ENCODE measurements around the gene PRF1. TPM values are rescaled to one million over a fixed set of nuclear protein-coding genes. Genes with fewer than 3 reads are reported as not detected.
"Not testable (repeated sequence)": the region's sequence is repeated elsewhere in the genome, so short reads cannot be mapped to it uniquely, and the experiment has no call there.

PRF1 gene
- total and polyA plus RNA-seq, 10 donors: 6.6 to 79.6 (median 54.6) TPM

GRCh38 chr10:70584366-70584765, 18.2 kb downstream of the PRF1 start:
- Histone ChIP-seq H3K9me3 (no peaks in the 10 kb centered on the region), H3K4me1 (peaks cover 0 to 22% (median 12%) of the 10 kb centered on the region in 6 donors), H3K4me3 (no peak overlapping the region), H3K36me3 (no peaks in the 10 kb centered on the region), H3K27me3 (replicated peaks in 1 of 7) (no peaks in the 10 kb centered on the region), H3K27ac (no peak overlapping the region)
- WGBS, 5 donors: 74 to 85% (median 76%) methylated on average over 11 of the region's 11 CpGs
- TF ChIP-seq CTCF (IDR thresholded peaks at IDR 0.05 in 8 of 11, conservative IDR thresholded peaks at IDR 0.05 in 3 of 11) (no peak), POLR2AphosphoS5 (IDR thresholded peaks at IDR 0.05) (no peak), POLR2A (IDR thresholded peaks at IDR 0.05) (no peak)
- no peak for DNase-seq
- intact Hi-C loops (cut with DNase I; ENCODE audit: low total_unique reads): no loop called here

GRCh38 chr10:70583669-70584037, 18.9 kb downstream of the PRF1 start:
- Histone ChIP-seq H3K27me3 (replicated peaks in 1 of 7) (no peaks in the 10 kb centered on the region), H3K4me3 (no peak overlapping the region), H3K4me1 (peaks cover 0 to 29% (median 18%) of the 10 kb centered on the region in 6 donors), H3K27ac (no peak overlapping the region), H3K36me3 (no peaks in the 10 kb centered on the region), H3K9me3 (no peaks in the 10 kb centered on the region)
- 70 to 87% (median 81%) methylated on average over 2 of the region's 2 CpGs for WGBS, 5 donors
- no peak for DNase-seq
- TF ChIP-seq CTCF (IDR thresholded peaks at IDR 0.05 in 8 of 11, conservative IDR thresholded peaks at IDR 0.05 in 3 of 11) (no peak), POLR2A (IDR thresholded peaks at IDR 0.05) (no peak), POLR2AphosphoS5 (IDR thresholded peaks at IDR 0.05) (no peak)
- intact Hi-C loops (cut with DNase I; ENCODE audit: low total_unique reads): no loop called here

DNA sequence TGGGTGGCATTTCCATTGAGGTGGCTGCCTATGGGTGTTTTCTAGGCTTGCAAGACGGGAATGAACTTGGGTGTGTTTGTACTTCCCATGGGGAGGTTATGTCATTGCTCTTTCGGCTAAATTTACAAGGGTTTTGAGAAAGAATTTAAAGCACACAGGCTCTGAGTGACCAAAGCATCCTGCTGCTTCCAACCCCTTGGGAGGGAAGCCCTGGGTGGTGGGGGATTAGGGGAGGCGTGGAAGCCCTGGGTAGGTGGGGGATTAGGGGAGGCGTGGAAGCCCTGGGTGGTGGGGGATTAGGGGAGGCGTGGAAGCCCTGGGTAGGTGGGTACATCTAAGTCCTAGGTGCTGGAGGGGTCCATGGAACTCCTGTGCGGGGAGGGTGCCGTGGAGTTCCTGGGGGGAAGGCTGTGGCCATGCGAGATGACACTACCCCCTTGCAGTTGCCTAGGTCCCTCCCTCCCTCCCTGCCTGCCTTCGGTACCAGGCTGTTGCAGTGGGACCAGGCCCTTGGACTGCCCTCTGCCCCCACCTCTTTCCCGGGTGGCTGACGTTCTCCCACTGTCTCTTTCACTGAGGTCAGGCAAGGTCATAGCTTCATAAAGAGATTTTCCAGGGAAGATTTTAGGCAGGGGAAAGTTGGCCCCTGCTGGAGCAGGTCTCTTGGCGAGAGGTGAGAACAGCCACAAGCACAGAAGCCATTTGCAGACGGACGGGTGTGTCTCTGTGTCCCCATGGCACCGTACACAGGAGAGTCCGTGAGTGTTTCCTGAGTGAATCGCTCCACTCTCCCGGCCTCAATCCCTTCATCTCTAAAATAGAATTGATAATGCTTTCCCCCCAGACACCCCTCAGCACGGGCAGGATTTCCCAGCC, 19.5 kb downstream of the PRF1 start:
- no peaks in the 10 kb centered on the region for H3K9me3 ChIP-seq
- no peaks in the 10 kb centered on the region for H3K36me3 ChIP-seq
- H3K4me3 ChIP-seq: no peak overlapping the region
- DNase-seq: no peak
- H3K4me1 ChIP-seq: peaks cover 0 to 35% (median 23%) of the 10 kb centered on the region in 6 donors
- no peaks in the 10 kb centered on the region for H3K27me3 ChIP-seq (replicated peaks in 1 of 7)
- TF ChIP-seq POLR2AphosphoS5 (IDR thresholded peaks at IDR 0.05): no peak
- TF ChIP-seq POLR2A (IDR thresholded peaks at IDR 0.05): no peak
- no peak for TF ChIP-seq CTCF (IDR thresholded peaks at IDR 0.05 in 8 of 11, conservative IDR thresholded peaks at IDR 0.05 in 3 of 11)
- no peak overlapping the region for H3K27ac ChIP-seq
- intact Hi-C loops (cut with DNase I; ENCODE audit: low total_unique reads): no loop called here
- WGBS, 5 donors: 85 to 92% (median 90%) methylated on average over 18 to 19 of the region's 19 CpGs

GRCh38 chr10:70581176-70581575, 21.4 kb downstream of the PRF1 start:
- WGBS, 5 donors: 96 to 99% (median 96%) methylated on average over 5 of the region's 5 CpGs

More at GRCh38 chr10:70581176-70581575, 21.4 kb downstream of the PRF1 start:
- H3K36me3 ChIP-seq; H3K9me3 ChIP-seq; DNase-seq; H3K27ac ChIP-seq; H3K27me3 ChIP-seq (replicated peaks in 1 of 7); intact Hi-C loops (cut with DNase I; ENCODE audit: low total_unique reads); H3K4me3 ChIP-seq: not testable (repeated sequence)
- H3K4me1 ChIP-seq: peaks cover 8 to 52% (median 40%) of the 10 kb centered on the region in 6 donors

All from spleen (tissue), 11 donors.